ENCODE data around the gene APOA4.

DNA sequence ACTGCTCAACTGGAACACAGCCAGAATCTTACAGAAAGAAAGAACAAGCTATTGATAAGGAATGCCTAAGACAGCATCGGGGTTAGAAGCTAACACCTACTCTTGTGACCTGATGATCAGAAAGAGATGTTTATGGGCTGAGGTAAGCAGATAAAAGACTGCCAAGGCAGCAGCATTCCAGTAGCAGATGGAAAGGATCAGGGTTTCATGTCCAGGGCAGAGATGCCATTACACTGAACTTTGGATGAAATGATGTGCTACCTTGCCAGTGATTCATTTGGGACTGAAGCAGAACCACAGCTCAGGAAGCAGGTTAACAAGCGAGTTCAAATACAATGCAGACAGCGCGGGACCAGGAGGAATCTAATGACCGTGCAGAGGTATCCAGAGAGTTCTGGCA, 41.4 kb upstream of the APOA4 start:
- TF ChIP-seq, protein P1, sequence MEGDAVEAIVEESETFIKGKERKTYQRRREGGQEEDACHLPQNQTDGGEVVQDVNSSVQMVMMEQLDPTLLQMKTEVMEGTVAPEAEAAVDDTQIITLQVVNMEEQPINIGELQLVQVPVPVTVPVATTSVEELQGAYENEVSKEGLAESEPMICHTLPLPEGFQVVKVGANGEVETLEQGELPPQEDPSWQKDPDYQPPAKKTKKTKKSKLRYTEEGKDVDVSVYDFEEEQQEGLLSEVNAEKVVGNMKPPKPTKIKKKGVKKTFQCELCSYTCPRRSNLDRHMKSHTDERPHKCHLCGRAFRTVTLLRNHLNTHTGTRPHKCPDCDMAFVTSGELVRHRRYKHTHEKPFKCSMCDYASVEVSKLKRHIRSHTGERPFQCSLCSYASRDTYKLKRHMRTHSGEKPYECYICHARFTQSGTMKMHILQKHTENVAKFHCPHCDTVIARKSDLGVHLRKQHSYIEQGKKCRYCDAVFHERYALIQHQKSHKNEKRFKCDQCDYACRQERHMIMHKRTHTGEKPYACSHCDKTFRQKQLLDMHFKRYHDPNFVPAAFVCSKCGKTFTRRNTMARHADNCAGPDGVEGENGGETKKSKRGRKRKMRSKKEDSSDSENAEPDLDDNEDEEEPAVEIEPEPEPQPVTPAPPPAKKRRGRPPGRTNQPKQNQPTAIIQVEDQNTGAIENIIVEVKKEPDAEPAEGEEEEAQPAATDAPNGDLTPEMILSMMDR (IDR thresholded peaks at IDR 0.05): no peak
- TF ChIP-seq JUN (IDR thresholded peaks at IDR 0.05) (no peak), ZSCAN20 (CRISPR knock-in tag; IDR thresholded peaks at IDR 0.05) (no peak), CBX2 (IDR thresholded peaks at IDR 0.05; ENCODE audit: borderline replicate concordance, low read depth) (no peak), EP300 (IDR thresholded peaks at IDR 0.05) (no peak), JUNB (IDR thresholded peaks at IDR 0.05) (no peak), RAD21 (conservative IDR thresholded peaks at IDR 0.05 in 1 of 2, IDR thresholded peaks at IDR 0.05 in 1 of 2) (no peak), POLR2A (IDR thresholded peaks at IDR 0.05; ENCODE audit: low read length) (no peak), MAX (IDR thresholded peaks at IDR 0.05) (no peak), RNF2 (IDR thresholded peaks at IDR 0.05; ENCODE audit: borderline replicate concordance, low read depth) (no peak), PBX3 (IDR thresholded peaks at IDR 0.05) (no peak), CHD2 (IDR thresholded peaks at IDR 0.05; ENCODE audit: low read length, partially characterized antibody) (no peak)
- TF ChIP-seq, protein P2, sequence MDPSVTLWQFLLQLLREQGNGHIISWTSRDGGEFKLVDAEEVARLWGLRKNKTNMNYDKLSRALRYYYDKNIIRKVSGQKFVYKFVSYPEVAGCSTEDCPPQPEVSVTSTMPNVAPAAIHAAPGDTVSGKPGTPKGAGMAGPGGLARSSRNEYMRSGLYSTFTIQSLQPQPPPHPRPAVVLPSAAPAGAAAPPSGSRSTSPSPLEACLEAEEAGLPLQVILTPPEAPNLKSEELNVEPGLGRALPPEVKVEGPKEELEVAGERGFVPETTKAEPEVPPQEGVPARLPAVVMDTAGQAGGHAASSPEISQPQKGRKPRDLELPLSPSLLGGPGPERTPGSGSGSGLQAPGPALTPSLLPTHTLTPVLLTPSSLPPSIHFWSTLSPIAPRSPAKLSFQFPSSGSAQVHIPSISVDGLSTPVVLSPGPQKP (IDR thresholded peaks at IDR 0.05; ENCODE audit: low read depth, low read length): no peak
- TF ChIP-seq, protein P3, sequence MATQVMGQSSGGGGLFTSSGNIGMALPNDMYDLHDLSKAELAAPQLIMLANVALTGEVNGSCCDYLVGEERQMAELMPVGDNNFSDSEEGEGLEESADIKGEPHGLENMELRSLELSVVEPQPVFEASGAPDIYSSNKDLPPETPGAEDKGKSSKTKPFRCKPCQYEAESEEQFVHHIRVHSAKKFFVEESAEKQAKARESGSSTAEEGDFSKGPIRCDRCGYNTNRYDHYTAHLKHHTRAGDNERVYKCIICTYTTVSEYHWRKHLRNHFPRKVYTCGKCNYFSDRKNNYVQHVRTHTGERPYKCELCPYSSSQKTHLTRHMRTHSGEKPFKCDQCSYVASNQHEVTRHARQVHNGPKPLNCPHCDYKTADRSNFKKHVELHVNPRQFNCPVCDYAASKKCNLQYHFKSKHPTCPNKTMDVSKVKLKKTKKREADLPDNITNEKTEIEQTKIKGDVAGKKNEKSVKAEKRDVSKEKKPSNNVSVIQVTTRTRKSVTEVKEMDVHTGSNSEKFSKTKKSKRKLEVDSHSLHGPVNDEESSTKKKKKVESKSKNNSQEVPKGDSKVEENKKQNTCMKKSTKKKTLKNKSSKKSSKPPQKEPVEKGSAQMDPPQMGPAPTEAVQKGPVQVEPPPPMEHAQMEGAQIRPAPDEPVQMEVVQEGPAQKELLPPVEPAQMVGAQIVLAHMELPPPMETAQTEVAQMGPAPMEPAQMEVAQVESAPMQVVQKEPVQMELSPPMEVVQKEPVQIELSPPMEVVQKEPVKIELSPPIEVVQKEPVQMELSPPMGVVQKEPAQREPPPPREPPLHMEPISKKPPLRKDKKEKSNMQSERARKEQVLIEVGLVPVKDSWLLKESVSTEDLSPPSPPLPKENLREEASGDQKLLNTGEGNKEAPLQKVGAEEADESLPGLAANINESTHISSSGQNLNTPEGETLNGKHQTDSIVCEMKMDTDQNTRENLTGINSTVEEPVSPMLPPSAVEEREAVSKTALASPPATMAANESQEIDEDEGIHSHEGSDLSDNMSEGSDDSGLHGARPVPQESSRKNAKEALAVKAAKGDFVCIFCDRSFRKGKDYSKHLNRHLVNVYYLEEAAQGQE (IDR thresholded peaks at IDR 0.05): no peak
